GM19455 (cell line): Measurements from ENCODE around the gene ARL3.
"Not testable (repeated sequence)": the region's sequence is repeated elsewhere in the genome, so short reads cannot be mapped to it uniquely, and the experiment has no call there.

ENCODE experiments used
- ATAC-seq: cut with Tn5 transposase; IDR thresholded peaks from one replicate; pipeline ENCODE4 v1.9.1; 2021; ENCODE audit not compliant: unreplicated experiment

ARL3 gene

GRCh38 chr10:102673819-102674511 is 40.2 kb downstream of the ARL3 start:
- ATAC-seq = no peak

GRCh38 chr10:102673236-102673818 is 40.9 kb downstream of the ARL3 start:
- no peak for ATAC-seq

- no peak for ATAC-seq
Measured at GRCh38 chr10:102670871-102671434, 43.2 kb downstream of the ARL3 start.

GRCh38 chr10:102670065-102670670 is 44.0 kb downstream of the ARL3 start:
- no peak for ATAC-seq

- ATAC-seq = no peak
Measured at GRCh38 chr10:102669206-102670064, 44.8 kb downstream of the ARL3 start.

GRCh38 chr10:102668326-102669107 is 45.7 kb downstream of the ARL3 start:
- no peak for ATAC-seq

- ATAC-seq = not testable (repeated sequence)
Measured at GRCh38 chr10:102667411-102667810, 46.8 kb downstream of the ARL3 start.

GRCh38 chr10:102665904-102666509 is 48.2 kb downstream of the ARL3 start:
- ATAC-seq = no peak

- peak; percentile 16 for ATAC-seq
Measured at GRCh38 chr10:102661658-102662028, 52.6 kb downstream of the ARL3 start.

GRCh38 chr10:102660888-102661657 is 53.1 kb downstream of the ARL3 start:
- peak; percentile 90 for ATAC-seq

GRCh38 chr10:102658802-102659201 is 55.4 kb downstream of the ARL3 start:
- no peak for ATAC-seq

GRCh38 chr10:102657984-102658724 is 56.0 kb downstream of the ARL3 start:
- no peak for ATAC-seq

- ATAC-seq = no peak
Measured at GRCh38 chr10:102657451-102657850, 56.7 kb downstream of the ARL3 start.

- no peak for ATAC-seq
Measured at GRCh38 chr10:102656791-102657371, 57.3 kb downstream of the ARL3 start.

GRCh38 chr10:102656026-102656425 is 58.2 kb downstream of the ARL3 start:
- ATAC-seq = no peak

GRCh38 chr10:102654969-102655368 is 59.2 kb downstream of the ARL3 start:
- ATAC-seq = no peak

- ATAC-seq = no peak
Measured at GRCh38 chr10:102654566-102654965, 59.6 kb downstream of the ARL3 start.

- no peak for ATAC-seq
Measured at GRCh38 chr10:102653060-102653459, 61.1 kb downstream of the ARL3 start.
